Liver (tissue), 3 donors: ENCODE measurements around the gene TRAF3IP3.

Source experiments
- RAD21 ChIP-seq, 2 donors: IDR thresholded peaks; 2 replicates each; pipeline ENCODE4 v1.6.1; 2016; ENCODE audit warnings: antibody characterized with exemption in 2 of 2, mild to moderate bottlenecking in 2 of 2
- TAF1 ChIP-seq: conservative IDR thresholded peaks from 2 replicates; pipeline ENCODE4 v1.6.1; 2016; ENCODE audit warnings: antibody characterized with exemption, mild to moderate bottlenecking
- TF ChIP-seq, protein P1 (sequence below): fragments of 150-350 bp; IDR thresholded peaks from 2 replicates; pipeline ENCODE4 v1.5.1; 2017; ENCODE audit warnings: improper control_type of control experiment, low read depth, low read length; ENCODE audit not compliant: missing input control
- TF ChIP-seq, protein P2 (sequence below): IDR thresholded peaks from 2 replicates; pipeline ENCODE4 v1.6.1; 2016; ENCODE audit warnings: antibody characterized with exemption, mild to moderate bottlenecking
- donor health status: healthy.
- donor health status: healthy.

DNA sequence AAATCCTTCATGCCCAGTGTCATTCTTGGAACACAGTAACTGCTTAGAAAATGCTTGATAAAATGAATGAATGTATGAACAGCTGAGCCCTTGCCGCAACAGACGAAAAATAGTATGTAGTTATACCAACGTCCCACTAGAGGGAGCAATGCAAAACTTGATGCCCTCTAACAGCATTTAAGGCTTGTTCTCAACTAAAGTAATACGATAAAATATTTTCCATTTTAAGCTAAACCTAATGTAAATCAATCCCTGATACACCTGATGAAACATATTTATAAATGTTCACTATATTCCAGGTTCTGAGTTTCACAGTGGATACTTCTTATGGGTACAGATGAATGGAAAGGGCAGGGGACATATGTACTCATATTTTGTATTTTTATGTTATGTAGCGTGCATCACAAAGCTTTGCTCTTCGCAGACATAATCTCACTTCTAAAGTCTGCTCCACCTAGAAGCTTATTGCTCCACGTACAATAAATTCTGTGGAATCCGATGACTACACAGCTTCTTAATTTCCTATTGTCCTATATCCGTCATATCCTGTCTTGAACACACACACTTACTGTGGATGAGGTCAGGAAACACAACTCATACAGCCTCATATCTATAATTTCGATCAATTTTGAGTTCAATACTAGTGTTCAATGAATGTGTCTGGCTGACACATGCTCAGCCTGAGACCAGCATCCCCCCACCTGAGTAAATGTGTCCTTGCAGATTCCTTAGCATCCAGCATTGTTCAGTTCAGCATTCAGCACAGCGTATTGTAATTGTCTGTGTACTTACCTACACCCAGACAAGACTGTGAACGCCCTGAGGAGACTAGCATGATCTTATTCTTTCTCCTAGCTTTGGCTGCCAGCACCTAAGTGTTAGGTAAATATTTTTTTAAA is 67.5 kb downstream of the TRAF3IP3 start:
- TF ChIP-seq, protein P1, sequence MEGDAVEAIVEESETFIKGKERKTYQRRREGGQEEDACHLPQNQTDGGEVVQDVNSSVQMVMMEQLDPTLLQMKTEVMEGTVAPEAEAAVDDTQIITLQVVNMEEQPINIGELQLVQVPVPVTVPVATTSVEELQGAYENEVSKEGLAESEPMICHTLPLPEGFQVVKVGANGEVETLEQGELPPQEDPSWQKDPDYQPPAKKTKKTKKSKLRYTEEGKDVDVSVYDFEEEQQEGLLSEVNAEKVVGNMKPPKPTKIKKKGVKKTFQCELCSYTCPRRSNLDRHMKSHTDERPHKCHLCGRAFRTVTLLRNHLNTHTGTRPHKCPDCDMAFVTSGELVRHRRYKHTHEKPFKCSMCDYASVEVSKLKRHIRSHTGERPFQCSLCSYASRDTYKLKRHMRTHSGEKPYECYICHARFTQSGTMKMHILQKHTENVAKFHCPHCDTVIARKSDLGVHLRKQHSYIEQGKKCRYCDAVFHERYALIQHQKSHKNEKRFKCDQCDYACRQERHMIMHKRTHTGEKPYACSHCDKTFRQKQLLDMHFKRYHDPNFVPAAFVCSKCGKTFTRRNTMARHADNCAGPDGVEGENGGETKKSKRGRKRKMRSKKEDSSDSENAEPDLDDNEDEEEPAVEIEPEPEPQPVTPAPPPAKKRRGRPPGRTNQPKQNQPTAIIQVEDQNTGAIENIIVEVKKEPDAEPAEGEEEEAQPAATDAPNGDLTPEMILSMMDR = peak; percentile 55
- TF ChIP-seq, protein P2, sequence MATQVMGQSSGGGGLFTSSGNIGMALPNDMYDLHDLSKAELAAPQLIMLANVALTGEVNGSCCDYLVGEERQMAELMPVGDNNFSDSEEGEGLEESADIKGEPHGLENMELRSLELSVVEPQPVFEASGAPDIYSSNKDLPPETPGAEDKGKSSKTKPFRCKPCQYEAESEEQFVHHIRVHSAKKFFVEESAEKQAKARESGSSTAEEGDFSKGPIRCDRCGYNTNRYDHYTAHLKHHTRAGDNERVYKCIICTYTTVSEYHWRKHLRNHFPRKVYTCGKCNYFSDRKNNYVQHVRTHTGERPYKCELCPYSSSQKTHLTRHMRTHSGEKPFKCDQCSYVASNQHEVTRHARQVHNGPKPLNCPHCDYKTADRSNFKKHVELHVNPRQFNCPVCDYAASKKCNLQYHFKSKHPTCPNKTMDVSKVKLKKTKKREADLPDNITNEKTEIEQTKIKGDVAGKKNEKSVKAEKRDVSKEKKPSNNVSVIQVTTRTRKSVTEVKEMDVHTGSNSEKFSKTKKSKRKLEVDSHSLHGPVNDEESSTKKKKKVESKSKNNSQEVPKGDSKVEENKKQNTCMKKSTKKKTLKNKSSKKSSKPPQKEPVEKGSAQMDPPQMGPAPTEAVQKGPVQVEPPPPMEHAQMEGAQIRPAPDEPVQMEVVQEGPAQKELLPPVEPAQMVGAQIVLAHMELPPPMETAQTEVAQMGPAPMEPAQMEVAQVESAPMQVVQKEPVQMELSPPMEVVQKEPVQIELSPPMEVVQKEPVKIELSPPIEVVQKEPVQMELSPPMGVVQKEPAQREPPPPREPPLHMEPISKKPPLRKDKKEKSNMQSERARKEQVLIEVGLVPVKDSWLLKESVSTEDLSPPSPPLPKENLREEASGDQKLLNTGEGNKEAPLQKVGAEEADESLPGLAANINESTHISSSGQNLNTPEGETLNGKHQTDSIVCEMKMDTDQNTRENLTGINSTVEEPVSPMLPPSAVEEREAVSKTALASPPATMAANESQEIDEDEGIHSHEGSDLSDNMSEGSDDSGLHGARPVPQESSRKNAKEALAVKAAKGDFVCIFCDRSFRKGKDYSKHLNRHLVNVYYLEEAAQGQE = no peak
- TF ChIP-seq TAF1 (no peak), RAD21 (IDR thresholded peaks at IDR 0.05) (peak; percentile 63 to 81)
